ENCODE data around the gene MLN.

MLN gene

DNA sequence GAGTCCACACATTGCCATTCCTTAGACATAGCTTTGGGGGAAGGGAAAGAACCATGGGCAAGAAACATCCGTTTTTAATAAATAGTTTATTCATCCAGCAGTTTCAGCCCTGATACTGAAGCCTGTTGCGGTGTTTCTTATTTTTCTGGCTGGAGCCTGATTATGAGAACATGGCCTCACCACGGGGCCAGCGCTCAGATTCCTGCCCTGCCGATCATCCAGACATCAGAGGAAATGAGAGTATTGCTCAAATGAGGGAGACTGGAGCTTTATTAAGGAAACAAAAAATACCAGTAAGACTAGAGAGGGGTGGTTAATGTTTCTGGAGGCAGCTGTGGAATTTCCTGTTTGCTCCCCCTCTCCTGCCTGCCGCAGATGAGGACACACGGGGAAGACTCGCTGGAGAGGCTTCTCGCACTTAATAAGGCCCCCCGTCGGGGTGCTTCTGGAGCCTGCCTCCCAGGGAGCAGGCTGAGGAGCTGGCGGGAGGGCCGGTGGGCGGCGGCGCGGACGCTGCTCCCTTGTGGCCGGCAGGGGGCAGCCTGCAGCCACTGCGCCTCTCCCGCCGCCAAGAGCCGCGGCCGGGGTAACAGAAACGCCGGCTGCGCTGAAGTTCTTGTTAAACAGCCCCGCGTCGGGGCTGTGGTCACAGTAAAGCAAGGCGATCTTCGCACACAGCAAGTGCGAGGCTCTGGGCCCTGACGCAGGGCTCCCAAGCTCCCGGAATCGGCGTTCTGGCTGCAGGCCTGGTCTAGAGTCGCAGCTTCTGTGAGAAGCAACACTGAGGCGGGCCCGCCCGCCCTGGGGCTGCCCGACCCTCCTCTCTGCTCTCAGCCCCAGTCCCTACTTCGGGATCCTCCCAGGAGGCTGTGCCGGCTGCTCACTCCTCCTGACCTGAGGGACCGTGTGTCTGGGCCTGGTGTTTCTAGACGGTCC is 32.4 kb downstream of the MLN start:
- DNase-seq (ENCODE audit: low spot score) = peak; percentile 48

DNA sequence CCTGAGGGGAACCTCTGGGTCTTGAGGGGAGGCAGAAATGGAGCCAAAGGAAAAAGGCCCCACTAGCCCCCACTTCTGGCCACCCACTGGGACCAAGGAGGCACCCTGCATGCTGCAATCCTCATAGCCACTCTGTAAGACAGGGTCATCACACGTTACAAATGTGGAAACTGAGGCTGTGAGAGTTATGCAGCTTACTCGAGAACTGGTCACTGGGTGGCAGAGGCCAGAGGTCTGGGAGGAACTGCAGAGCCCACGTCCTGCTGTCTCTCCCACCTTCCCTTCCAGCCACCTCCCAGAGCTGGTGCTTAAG is 33.0 kb downstream of the MLN start:
- no peak for DNase-seq (ENCODE audit: low spot score)

DNA sequence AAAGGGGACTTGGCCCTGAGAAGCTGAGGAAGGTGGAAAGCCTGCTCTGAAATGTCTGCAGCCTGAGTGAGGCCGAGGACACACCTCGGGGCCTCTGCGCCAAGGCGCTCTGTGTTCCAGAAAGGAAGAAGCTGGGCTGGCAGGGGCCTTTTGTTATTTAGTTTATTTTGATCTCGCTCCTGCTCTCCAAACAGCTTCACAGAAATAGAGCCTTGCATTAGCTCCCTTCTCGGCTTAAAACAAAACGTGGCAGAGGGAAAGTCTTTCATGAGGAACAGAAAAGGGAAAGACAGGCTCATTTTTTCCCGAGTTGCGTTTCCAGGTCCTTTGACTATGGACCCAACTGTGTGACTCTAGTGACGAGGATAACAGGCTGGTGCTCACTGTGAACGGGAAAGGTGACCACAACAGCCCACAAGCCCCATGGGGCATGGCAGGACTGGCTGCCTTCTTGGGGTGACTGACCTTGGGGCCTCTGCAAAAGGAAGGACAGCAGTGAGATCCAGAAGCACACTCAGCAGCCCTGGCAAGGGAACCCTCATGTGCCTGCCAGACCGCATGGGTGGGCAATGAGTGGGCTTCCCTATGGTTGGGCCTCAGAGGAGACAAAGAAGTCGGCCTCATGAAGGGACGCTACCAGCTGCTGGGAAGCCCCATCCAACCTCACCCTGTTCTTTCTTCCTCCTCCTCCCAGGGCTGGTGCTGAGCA is 33.5 kb downstream of the MLN start:
- no peak for DNase-seq (ENCODE audit: low spot score)

DNA sequence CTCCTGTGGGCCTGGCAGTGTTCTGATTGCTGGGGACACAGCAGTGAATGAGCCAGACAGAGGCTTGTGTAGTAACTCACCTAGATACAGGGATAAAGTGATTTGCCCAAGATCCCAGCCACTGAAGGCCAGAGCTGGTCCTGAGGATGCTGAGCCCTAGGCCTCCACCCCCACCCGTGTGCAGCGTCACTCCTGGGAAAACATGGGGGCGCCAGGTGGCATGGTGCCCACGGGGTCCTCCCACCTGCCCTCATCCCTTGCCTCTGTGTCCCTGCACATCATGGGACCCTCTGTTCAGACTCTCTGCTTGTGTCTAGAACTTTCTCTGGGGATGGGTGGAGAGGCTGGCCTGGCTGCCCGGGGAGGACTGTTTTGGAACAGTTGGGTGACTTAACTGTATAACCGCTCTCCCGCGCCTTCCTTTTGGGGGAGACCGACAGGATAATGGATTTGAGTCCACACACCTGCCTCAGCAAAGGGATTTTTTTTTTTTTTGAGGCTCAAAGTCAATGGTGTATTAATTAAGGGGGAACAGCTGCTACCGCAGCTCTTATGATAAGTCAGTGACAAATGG is 34.5 kb downstream of the MLN start:
- DNase-seq (ENCODE audit: low spot score) = no peak

DNA sequence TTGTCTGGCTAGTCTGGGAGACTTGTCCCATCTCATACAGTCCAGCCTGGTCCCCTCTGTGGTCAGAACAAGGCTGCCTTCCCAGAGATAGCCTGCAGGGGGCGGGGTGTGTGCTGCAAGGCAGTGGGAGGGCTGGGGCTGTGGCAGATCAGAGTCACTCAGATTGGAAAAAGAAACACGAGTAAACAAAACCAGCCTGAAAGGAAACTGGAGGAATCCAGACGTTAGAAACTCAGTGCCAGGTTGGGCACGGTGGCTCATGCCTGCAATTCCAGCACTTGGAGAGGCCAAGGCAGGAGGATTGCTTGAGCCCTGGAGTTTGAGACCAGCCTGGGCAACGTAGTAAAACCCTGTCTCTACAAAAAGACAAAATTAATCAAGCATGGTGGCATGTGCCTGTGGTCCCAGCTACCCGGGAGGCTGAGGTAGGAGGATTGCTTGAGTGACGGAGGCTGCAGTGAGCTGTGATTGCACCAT is 35.1 kb downstream of the MLN start:
- DNase-seq (ENCODE audit: low spot score) = peak; percentile 64

DNA sequence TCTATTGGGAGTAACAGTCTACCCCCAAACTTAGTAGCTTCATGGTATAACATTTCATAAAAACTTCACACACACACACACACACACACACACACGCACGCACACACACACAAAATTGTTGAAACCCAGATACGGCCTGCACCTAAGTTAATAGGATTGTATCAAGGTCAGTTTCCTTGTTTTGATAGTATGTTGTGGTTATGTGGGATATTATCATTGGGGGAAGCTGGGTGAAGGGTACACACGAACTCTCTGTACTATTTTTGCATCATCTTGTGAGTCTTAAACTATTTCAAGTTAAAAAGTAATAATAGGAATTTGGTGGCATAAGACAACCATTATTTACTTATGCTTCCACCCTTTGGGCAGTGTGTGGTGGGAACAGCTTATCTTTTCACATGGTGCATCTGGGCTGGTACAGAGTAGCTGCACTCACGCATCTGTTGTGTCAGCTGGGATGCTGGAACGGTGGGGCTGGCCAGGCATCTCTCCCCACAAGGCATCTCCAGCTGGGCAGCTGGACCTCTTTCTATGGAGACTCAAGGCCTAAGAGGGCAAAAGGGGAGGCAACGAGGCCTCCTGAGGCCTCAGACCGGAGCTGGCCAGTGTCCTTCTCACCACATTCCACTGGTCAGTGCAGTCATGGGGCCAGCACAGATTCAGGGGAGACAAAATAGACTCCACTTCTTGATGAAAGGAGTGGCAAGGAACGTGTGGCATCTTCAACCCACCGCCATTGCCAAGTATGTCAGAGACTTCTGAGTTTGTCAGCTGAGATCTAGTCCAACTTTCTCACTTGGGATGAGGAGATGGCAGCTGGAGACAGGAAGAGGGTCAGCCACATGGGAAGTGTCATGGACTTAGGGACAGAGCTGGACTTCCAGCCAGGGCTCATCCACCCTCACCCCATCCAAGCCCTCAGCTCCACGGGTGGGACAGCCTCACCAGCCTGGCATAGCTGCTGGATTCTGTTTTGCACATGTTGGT is 36.6 kb downstream of the MLN start:
- no peak for DNase-seq (ENCODE audit: low spot score)

DNA sequence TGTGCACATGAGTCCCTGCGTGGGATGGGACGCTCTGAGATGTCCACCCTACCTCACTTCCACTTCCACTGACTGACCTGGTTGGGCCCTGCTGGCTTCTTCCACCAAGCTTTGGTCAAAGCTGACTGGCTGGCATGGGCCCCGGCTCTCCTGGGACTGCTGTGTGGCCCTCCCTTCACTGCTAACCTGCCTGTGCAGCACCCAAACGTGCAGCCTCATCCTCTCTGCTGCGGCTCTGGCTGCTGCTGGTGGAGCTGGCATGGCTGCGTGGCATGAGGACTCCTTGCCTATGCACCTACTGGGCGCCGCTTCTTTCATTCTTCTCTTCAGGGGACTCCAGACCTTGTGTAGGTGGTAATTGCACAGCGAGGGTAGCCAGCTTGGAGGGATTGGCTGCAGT is 38.4 kb downstream of the MLN start:
- no peak for DNase-seq (ENCODE audit: low spot score)

DNA sequence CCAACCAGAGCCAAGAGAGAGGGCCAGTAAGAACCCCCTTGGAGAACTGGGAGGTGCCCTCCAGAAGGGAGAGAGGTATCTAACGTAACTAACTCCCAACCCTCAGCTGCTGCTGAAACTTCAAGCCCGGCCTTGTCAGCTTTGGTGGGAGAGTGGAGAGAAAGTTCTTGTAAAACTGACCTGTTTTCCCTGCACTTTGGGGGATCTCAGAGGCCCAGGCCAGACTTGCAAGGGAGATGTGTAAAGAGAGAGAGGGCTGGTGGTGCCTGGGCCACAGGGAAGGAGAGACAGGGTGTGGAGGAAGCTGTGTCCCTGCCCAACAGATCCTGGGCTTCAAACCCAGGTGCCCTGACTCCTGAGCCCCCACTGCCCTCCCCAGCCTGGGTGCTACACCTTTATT is 39.8 kb downstream of the MLN start:
- no peak for DNase-seq (ENCODE audit: low spot score)

DNA sequence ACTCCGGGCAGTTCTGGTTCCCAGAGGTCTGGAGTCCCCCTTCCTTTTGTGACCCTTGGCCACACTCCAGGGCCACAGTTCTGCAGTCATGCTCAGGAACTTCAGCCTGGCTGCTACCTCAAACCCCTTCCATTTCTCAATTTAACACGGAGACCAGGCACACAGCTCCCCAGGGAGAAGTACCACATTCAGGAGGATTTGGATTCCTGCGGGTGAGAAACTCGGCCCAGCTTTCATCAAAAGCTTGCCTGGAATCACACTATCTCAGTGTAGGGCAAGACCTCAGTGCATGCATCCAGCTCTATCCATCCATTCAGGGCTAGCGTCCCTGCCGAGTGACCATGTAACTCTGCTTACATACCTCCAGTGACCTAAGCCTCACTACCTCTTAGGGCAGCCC is 40.3 kb downstream of the MLN start:
- no peak for DNase-seq (ENCODE audit: low spot score)

DNA sequence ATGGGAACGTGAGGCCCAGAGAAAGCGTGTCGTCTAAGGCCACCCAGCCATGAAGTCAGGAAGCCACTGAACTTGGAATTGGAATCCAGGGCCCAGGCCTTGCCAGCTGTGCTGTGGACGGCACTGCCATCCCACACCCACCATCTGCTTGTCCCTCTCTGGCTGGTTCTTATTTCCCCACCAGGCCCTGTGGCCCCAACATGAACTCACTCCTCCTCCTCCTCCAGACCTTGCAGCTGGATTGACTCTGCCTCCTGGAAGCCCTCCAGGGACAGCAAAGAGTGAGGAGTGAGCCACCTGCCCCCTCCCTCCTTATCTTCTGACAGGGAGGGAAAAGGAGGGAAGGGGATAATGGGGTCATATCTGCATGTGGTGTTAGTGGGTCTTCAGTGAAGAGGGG is 41.1 kb downstream of the MLN start:
- no peak for DNase-seq (ENCODE audit: low spot score)

DNA sequence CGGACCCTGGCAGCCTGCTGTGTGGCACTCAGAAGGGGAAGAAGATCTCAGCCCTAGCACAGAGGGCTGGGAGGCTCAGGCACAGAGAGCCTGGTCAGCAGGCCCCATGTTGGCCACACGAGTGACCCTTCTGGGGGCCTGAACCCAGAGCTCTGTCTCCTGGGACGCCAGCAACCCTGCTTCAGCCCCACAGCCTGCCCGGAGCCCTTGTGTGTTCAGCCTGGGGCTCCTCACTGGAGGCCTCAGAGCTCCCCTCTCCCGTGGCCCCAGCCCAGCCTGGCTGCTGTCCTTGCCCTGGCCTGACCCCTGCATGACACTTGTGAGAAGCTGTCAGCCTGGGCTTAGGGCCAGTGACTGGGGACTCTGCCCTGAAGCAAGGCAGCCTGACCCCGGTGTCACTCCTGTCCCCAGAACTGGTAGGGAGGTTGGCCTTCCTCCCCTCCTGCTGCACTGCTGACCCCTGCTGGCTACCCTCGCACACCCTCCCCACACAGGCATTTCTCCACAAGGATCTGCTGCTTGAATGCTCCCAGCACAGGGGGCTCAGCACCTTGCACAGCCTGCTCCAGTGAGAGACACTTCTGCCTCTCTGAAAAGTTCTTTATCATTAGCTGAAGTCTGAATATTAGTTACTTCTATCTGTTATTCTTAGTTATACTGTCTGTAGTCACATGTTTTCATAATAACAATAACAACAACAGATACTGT is 41.7 kb downstream of the MLN start:
- peak; percentile 69 for DNase-seq (ENCODE audit: low spot score)

DNA sequence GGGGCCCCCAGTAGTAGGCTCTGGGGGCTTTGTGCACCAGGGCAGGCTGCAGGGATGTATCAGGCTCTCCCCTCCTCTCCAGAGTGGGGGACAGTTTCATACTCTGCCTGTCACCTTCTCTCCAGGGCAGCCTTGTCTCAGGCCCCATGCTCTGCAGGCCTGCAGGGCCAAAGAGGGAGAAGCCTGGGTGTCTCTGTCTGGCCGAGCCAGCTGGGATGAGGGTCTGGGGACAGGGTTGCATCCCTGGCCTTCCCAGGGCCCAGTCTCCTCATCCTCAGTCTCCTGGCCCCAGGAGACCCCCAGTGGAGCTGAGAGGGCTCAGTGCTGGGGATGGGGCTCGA is 42.3 kb downstream of the MLN start:
- DNase-seq (ENCODE audit: low spot score) = no peak

DNA sequence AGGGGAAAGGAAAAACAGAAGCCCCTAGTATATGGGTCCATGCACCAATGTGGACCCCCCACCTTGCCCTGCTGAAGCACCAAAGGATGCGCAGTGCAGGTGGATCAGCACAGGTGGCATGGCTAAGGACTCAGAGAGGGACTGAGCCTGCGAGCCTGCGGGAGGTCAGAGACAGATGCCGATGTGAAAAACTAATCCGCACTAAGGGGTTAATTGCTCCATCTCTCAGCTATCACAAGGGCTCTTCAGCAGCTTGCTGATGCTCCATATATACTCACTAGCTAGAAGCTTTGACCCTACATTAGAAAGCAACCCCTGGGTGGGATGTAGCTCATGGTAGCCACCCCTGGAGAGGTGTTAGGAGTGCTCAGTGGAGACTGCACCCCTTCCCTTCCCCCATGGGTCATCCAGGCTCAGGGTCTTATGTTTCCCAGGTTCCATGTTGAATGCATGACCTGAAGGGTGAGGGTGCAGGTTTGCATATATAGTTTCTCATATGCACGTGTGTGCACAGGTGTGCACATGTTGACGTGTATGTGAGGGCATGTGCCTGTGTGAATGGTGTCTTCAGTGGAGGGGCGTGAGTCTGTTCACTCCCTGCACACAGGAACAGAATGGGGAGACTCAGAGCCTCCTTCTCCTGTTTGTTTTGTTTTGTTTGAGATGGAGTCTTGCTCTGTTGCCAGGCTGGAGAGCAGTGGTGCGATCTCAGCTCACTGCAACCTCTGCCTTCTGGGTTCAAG is 43.7 kb downstream of the MLN start:
- no peak for DNase-seq (ENCODE audit: low spot score)

DNA sequence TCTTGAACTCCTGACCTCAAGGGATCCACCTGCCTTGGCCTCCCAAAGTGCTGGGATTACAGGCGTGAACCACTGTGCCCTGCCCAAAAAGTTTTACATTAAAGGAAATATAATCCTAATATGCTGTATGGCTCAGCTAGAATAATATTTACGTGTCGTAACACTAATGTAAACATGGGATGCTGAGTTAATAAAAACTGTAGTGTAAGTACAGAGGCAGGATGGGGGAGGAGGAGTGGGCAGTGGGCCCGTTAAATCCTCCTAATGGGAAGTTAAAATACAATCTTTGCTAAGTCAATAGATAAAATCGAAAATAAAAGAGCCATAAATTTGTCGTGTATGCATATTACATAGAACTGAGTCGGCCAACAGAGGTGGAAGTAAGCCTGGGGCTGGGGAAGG is 45.0 kb downstream of the MLN start:
- no peak for DNase-seq (ENCODE audit: low spot score)

DNA sequence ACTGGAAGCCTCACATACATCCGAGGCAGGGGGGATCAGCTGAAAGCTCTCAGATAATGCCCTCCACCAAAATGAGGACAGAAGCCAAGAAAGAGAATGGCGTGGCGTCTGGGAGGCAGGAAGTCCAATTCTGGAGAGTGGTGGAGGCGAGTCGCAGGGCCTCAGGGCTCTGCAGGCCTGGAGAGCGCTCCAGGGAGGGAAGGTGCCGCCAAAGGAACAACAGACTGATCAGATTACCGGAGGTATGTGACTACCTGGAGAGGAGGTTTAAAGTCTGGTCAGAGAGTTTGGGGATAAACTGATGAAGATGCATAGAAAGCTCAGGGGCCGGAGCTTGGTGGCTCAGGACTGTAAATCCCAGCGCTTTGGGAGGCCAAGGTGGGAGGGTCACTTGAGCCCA is 45.9 kb downstream of the MLN start:
- DNase-seq (ENCODE audit: low spot score) = no peak

DNA sequence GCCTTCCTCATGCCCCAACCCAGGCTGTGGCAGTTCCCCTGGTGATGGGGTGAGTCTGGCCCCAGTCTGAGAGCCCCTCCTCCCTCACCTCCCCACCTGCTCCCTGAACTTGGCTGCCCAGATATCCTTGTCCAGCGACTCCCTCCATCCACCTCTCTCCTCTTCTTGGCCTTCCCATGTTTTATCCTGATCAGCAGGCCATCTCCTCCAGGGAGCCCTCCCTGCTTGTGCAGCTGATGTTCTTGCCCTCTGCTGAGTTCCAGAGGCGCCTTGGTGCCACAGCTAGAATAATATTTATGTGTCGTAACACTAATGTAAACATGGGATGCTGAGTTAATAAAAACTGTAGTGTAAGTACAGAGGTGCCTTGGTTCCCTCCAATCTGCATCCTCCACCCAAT is 46.7 kb downstream of the MLN start:
- no peak for DNase-seq (ENCODE audit: low spot score)

DNA sequence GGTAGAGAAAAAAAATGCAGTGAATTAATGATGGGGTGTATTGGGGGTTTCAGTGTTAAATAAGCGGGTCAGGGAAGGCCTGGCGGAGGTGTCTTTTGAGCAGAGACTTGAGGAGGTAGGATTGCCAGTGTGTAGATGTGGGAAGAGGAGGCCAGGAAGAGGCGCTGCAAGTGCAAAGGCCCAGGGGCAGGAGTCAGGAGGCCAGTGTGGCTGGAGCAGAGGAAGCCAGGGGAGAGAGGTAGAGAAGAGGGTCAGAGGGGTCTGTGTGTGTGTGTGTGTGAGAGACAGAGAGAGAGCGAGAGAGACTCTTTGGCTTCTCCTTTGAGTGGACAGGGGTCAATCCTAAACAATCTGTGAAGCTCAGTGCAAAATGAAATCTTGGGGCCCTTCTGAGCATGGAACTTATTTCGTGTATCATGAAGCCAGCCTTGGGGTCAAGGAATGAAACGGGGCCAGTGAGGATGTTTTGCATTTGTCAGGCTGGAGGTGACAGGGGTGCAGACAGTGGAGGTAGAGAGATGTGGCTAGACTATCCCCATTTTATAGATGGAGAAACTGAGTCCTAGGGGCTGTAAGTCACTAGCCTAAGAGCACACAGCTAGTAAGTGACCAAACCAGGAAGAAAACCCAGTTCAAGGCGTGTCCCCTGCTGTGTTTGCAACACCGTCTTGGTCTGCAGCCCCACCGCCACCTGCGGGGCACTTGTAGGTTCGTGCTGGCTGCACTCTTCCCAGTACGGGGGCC is 47.4 kb downstream of the MLN start:
- no peak for DNase-seq (ENCODE audit: low spot score)

DNA sequence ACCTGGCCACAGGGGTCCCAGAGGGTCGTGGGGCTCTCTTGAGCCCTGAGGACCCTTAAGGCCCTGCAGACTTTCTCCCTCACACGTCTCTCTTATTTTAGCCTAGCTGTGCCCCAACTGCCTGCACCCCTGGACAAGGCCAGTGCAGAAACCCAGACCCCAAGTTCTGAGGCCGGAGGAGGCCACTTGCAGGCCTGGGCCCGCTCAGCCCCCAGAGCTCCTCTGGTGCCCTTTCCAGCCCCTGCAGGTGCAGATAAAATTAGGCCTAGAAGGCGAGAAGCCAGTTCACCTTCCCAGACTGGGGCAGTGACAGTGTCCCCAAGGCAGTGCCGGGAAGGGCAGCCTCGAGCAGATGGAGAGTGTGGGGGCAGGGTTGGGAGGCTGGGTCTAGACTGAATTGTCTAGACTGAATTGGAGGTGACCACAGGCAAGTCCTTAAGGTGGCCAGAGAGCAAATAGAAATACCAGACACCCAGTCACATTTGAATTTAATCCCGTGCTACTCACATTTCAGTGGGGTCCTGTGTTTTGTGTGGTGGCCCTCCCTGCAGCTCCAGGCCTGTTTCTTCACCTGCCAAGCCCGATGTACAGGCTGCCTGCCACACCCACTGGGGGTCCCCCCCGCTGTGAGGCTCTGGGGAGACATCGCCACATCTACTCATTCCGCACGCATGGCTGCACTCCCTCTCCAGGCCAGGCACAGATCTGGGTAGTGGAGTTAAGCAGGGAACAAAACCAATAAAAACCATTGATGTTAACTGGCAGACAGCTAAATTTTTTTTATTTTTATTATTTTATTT is 48.5 kb downstream of the MLN start:
- DNase-seq (ENCODE audit: low spot score) = no peak

DNA sequence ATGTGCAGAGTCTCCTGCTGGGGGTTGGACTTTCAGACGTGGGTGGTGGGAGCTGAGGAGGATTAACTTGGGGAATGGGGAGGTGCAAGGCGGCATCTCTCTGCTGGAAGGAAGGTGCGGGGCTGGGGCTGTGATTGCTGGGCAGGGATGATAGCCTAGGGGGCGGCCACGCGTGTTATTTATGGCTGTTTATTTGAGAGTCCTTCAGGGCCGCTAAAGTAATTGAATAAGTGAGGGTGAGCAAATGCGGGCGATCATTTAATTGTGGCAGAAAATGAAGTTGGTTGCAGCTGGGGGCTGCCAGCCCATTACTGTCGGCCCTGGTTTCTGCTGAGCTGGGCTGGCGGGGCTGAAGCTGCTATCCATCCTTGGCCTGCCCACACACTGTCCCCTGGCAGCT is 49.6 kb downstream of the MLN start:
- no peak for DNase-seq (ENCODE audit: low spot score)

Measured in pons (tissue), 1 donor.